ENCODE results near the gene GRIN3B.

GRIN3B gene

GRCh38 chr19:1000095-1000494 is at the start of gene GRIN3B:
Gene GRIN3B, plus strand, starts transcription at chr19:1000419. Its CDS starts 19 bp downstream, at chr19:1000438.
- peak; percentile 82 for DNase-seq (ENCODE audit: extremely low spot score)
- CTCF ChIA-PET, result interaction anchor here (1.1 to 1.4 kb wide), 2 partner anchors 13 to 20 kb away, joined by 3 to 4 read pairs; no protein-coding TSS in a partner anchor

GRCh38 chr19:952049-952679 is 48.1 kb upstream of the GRIN3B start:
- ChIA-PET CTCF (interaction anchor here (0.9 to 1.7 kb wide), 2 partner anchors 29 kb away, joined by 3 to 6 read pairs; no protein-coding TSS in a partner anchor), POLR2A (no interaction called here)
- no peak for TF ChIP-seq CTCF (IDR thresholded peaks at IDR 0.05; ENCODE audit: control extremely low read depth, extremely low read depth, low read depth, missing control alignments)
- DNase-seq (ENCODE audit: extremely low spot score), result no peak

More at GRCh38 chr19:1000095-1000494, at the start of gene GRIN3B:
- TF ChIP-seq CTCF (IDR thresholded peaks at IDR 0.05; ENCODE audit: control extremely low read depth, extremely low read depth, low read depth, missing control alignments), result peak; percentile 36
- POLR2A ChIA-PET, result no interaction called here

- ChIA-PET CTCF (interaction anchor here (0.9 to 1.7 kb wide), 2 partner anchors 29 to 30 kb away, joined by 3 to 6 read pairs; no protein-coding TSS in a partner anchor), POLR2A (no interaction called here)
- DNase-seq (ENCODE audit: extremely low spot score), result no peak
- no peak for TF ChIP-seq CTCF (IDR thresholded peaks at IDR 0.05; ENCODE audit: control extremely low read depth, extremely low read depth, low read depth, missing control alignments)
Observed at GRCh38 chr19:952680-953444, 47.4 kb upstream of the GRIN3B start.

GRCh38 chr19:953445-954271 is 46.6 kb upstream of the GRIN3B start:
- no peak for DNase-seq (ENCODE audit: extremely low spot score)
- TF ChIP-seq CTCF (IDR thresholded peaks at IDR 0.05; ENCODE audit: control extremely low read depth, extremely low read depth, low read depth, missing control alignments), result no peak
- POLR2A ChIA-PET, result no interaction called here
- CTCF ChIA-PET, result no interaction called here

GRCh38 chr19:954272-954671 is 45.9 kb upstream of the GRIN3B start:
- ChIA-PET CTCF (interaction anchor here (0.6 to 2.3 kb wide), 5 partner anchors 11 to 98 kb away, joined by 3 to 9 read pairs (median 3); no protein-coding TSS in a partner anchor), POLR2A (interaction anchor here (1.0 kb wide), 1 partner anchor 11 kb away, joined by 4 read pairs; no protein-coding TSS in a partner anchor)
- no peak for TF ChIP-seq CTCF (IDR thresholded peaks at IDR 0.05; ENCODE audit: control extremely low read depth, extremely low read depth, low read depth, missing control alignments)
- no peak for DNase-seq (ENCODE audit: extremely low spot score)
